ENCODE results near the gene PNPLA3.

GRCh38 chr22:43993072-43993760 lies 69.6 kb downstream of the PNPLA3 start:
- no peak for TF ChIP-seq ZMAT4 (CRISPR knock-in tag; IDR thresholded peaks at IDR 0.05)
- TF ChIP-seq IRF2 (CRISPR knock-in tag; IDR thresholded peaks at IDR 0.05; ENCODE audit: borderline replicate concordance, low read depth): no peak
- no peak for TF ChIP-seq E2F5 (CRISPR knock-in tag; IDR thresholded peaks at IDR 0.05)
